Thyroid gland (tissue), 4 donors: ENCODE results near the gene GLE1. TPM values are rescaled to one million over a fixed set of nuclear protein-coding genes. Genes with fewer than 3 reads are reported as not detected.
A peak's percentile ranks its signal among the peaks of the same experiment; 100 is the strongest.

Experiments used
- DNase-seq, 2 donors: peaks; one replicate each; pipeline ENCODE4 v3.0.0-alpha.2; 2019
- H3K27ac ChIP-seq, 3 donors: fragments of 200-600 bp; sonication (generic); 1 replicate in 2 of 3; 2 replicates in 1 of 3; pipeline ENCODE4 v1.5.1; 2016 to 2019; ENCODE audit warnings: mild to moderate bottlenecking in 1 of 3, moderate library complexity in 1 of 3
- H3K27me3 ChIP-seq: fragments of 200-600 bp; sonication (generic); one replicate; pipeline ENCODE4 v1.5.1; 2019
- H3K36me3 ChIP-seq, 2 donors: fragments of 200-600 bp; sonication (generic); one replicate each; pipeline ENCODE4 v1.5.1; 2016 to 2019
- H3K4me1 ChIP-seq, 2 donors: fragments of 200-600 bp; sonication (generic); one replicate each; pipeline ENCODE4 v1.5.1; 2017 to 2019
- H3K4me3 ChIP-seq, 3 donors: fragments of 200-600 bp; sonication (generic); replicated peaks in 1 of 3; 1 replicate in 2 of 3; 2 replicates in 1 of 3; pipeline ENCODE4 v1.5.1; 2016; ENCODE audit warnings: mild to moderate bottlenecking in 1 of 3
- H3K9me3 ChIP-seq: fragments of 200-600 bp; sonication (generic); one replicate; pipeline ENCODE4 v1.5.1; 2017
- CTCF ChIP-seq, 6 experiments: fragments of 200-600 bp in 3 of 6; fragments of 450-650 bp in 3 of 6; sonication (generic) in 3 of 6; IDR thresholded peaks; one replicate each; pipeline ENCODE4 v1.5.1; 2016 to 2019; ENCODE audit warnings: antibody characterized with exemption in 6 of 6, mild to moderate bottlenecking in 2 of 6, inconsistent platforms in 1 of 6, moderate library complexity in 1 of 6
- POLR2A ChIP-seq, 2 donors: fragments of 450-650 bp; IDR thresholded peaks; one replicate each; pipeline ENCODE4 v1.6.1; 2017; ENCODE audit warnings: antibody characterized with exemption in 2 of 2, mild to moderate bottlenecking in 2 of 2, moderate library complexity in 1 of 2
- WGBS, 2 donors: methylation state at CpG; one replicate each; pipeline ENCODE4 v1.1.5; 2017; 5-methylcytosine and 5-hydroxymethylcytosine counted together
- intact Hi-C: fragments of 100-400 bp; cut with DNase I; formaldehyde crosslinking; loops from one replicate; pipeline ENCODE4 v1.15.1; 2023
- total RNA-seq, 4 donors: library from RNA; depleted of rRNA; stranded (reverse); fragments of >200 nt; gene quantifications; one replicate each; pipeline ENCODE4 v1.2.3, GENCODE V29; 2016

Gene GLE1
- total RNA-seq, 4 donors from 2014 or later: 24.1 to 30.3 (median 25.5) TPM

- TF ChIP-seq CTCF (IDR thresholded peaks at IDR 0.05) (no peak), POLR2A (IDR thresholded peaks at IDR 0.05) (no peak)
- no peaks in the 10 kb centered on the region for H3K36me3 ChIP-seq
- WGBS, 2 donors: 38 to 41% methylated on average over 6 of the region's 6 CpGs
- peak overlapping the region in 1 of 3 donors; percentile 83 for H3K4me3 ChIP-seq
- peaks cover 60 to 66% of the 10 kb centered on the region in 2 donors for H3K4me1 ChIP-seq
- intact Hi-C loops: no loop called here
- no peak for DNase-seq
- H3K27ac ChIP-seq: peak overlapping the region; percentile 93 to 99 (median 99)
- H3K27me3 ChIP-seq: no peaks in the 10 kb centered on the region
- no peaks in the 10 kb centered on the region for H3K9me3 ChIP-seq
These were observed 49.2 kb downstream of the GLE1 start for GRCh38 chr9:128553728-128554127.

- intact Hi-C loops: no loop called here
- TF ChIP-seq POLR2A (IDR thresholded peaks at IDR 0.05): peak in 1 of 2 donors; percentile 39
- peak in 1 of 6 experiments; percentile 16 for TF ChIP-seq CTCF (IDR thresholded peaks at IDR 0.05)
- H3K36me3 ChIP-seq: no peaks in the 10 kb centered on the region
- DNase-seq: peak; percentile 78 to 80
- no peaks in the 10 kb centered on the region for H3K9me3 ChIP-seq
- H3K4me3 ChIP-seq: no peak overlapping the region
- 19 to 20% methylated on average over 5 of the region's 5 CpGs for WGBS, 2 donors
- H3K4me1 ChIP-seq: peaks cover 66 to 70% of the 10 kb centered on the region in 2 donors
- no peaks in the 10 kb centered on the region for H3K27me3 ChIP-seq
- peak overlapping the region; percentile 69 to 99 (median 99) for H3K27ac ChIP-seq
These were observed 49.8 kb downstream of the GLE1 start for GRCh38 chr9:128554155-128554862.

- intact Hi-C loops: loop anchor here (5.0 kb wide), 1 partner anchor 397 kb away; no protein-coding TSS in a partner anchor
- H3K27me3 ChIP-seq: no peaks in the 10 kb centered on the region
- no peak for TF ChIP-seq CTCF (IDR thresholded peaks at IDR 0.05)
- peak in 1 of 2 donors; percentile 17 for TF ChIP-seq POLR2A (IDR thresholded peaks at IDR 0.05)
- peaks cover 65 to 69% of the 10 kb centered on the region in 2 donors for H3K4me1 ChIP-seq
- peak overlapping the region; percentile 69 to 99 (median 99) for H3K27ac ChIP-seq
- WGBS, 2 donors: 24 to 26% methylated on average over 9 of the region's 9 CpGs
- H3K36me3 ChIP-seq: no peaks in the 10 kb centered on the region
- no peaks in the 10 kb centered on the region for H3K9me3 ChIP-seq
- peak; percentile 38 to 45 for DNase-seq
- H3K4me3 ChIP-seq: no peak overlapping the region
These were observed 50.7 kb downstream of the GLE1 start for GRCh38 chr9:128555180-128555721.

- Histone ChIP-seq H3K27me3 (no peaks in the 10 kb centered on the region), H3K36me3 (no peaks in the 10 kb centered on the region), H3K27ac (peak overlapping the region in 1 of 3 donors; percentile 99), H3K9me3 (no peaks in the 10 kb centered on the region), H3K4me1 (peaks cover 54 to 63% of the 10 kb centered on the region in 2 donors), H3K4me3 (no peak overlapping the region)
- 88% methylated on average over 2 of the region's 2 CpGs for WGBS, 2 donors
- DNase-seq: no peak
- TF ChIP-seq CTCF (IDR thresholded peaks at IDR 0.05) (no peak), POLR2A (IDR thresholded peaks at IDR 0.05) (no peak)
- intact Hi-C loops: loop anchor here (5.0 kb wide), 1 partner anchor 396 kb away; no protein-coding TSS in a partner anchor
These were observed 51.8 kb downstream of the GLE1 start for GRCh38 chr9:128556276-128556675.
